OCI-LY3 (cell line): ENCODE results near the gene MAP2.

Experiments used
- H2AFZ ChIP-seq: fragments of 200-600, 300-600 bp; shearing (Covaris generic); 2 replicates; pipeline ENCODE4 v1.6.0; 2014; ENCODE audit warnings: antibody characterized with exemption, low read depth, low read length
- H3K27ac ChIP-seq: fragments of 200-600, 300-600 bp; sonication (generic); 2 replicates; pipeline ENCODE4 v1.5.1; 2014; ENCODE audit warnings: mild to moderate bottlenecking, low read length, moderate library complexity, mixed read lengths
- H3K27me3 ChIP-seq: fragments of 200-600, 300-600 bp; sonication (generic); 2 replicates; pipeline ENCODE4 v1.6.1; 2014; ENCODE audit warnings: low read depth, low read length, mixed read lengths
- H3K36me3 ChIP-seq: fragments of 200-600, 300-600 bp; sonication (generic); replicated peaks from 2 replicates; pipeline ENCODE3; 2014; ENCODE audit warnings: low read depth, low read length, mixed read lengths
- H3K4me1 ChIP-seq: fragments of 300-600, 200-600 bp; sonication (generic); 2 replicates; pipeline ENCODE4 v1.6.1; 2014; ENCODE audit warnings: low read length, mixed read lengths
- H3K4me2 ChIP-seq: fragments of 200-600, 300-600 bp; sonication (generic); 2 replicates; pipeline ENCODE4 v1.6.1; 2014; ENCODE audit warnings: low read length, mixed read lengths
- H3K4me3 ChIP-seq: fragments of 300-600, 200-600 bp; sonication (generic); 2 replicates; pipeline ENCODE4 v1.5.1; 2014; ENCODE audit warnings: antibody characterized with exemption, mild to moderate bottlenecking, low read length, moderate library complexity
- H3K79me2 ChIP-seq: fragments of 300-600, 200-600 bp; shearing (Covaris generic); 2 replicates; pipeline ENCODE4 v1.6.1; 2014; ENCODE audit warnings: mild to moderate bottlenecking, low read length, mixed read lengths
- H3K9ac ChIP-seq: fragments of 300-600, 200-600 bp; shearing (Covaris generic); 2 replicates; pipeline ENCODE4 v1.6.0; 2014; ENCODE audit warnings: mild to moderate bottlenecking, low read length, moderate library complexity
- H3K9me3 ChIP-seq: fragments of 200-600, 300-600 bp; shearing (Covaris generic); 2 replicates; pipeline ENCODE4 v1.6.1; 2014; ENCODE audit warnings: low read length, mixed read lengths; ENCODE audit not compliant: insufficient read depth
- H4K20me1 ChIP-seq: fragments of 200-600, 300-600 bp; sonication (generic); 2 replicates; pipeline ENCODE4 v1.6.1; 2016; ENCODE audit warnings: low read length, mixed read lengths; ENCODE audit not compliant: insufficient read depth
- CTCF ChIP-seq: fragments of 200-600, 300-600 bp; sonication (generic); IDR thresholded peaks from 2 replicates; pipeline ENCODE4 v1.5.1; 2014; ENCODE audit warnings: antibody characterized with exemption, low read length, low read depth
- EZH2phosphoT487 ChIP-seq: fragments of 200-600 bp; shearing (Covaris generic); IDR thresholded peaks from 2 replicates; pipeline ENCODE4 v1.6.1; 2018; ENCODE audit warnings: antibody characterized with exemption, mixed run types, low read depth

Gene MAP2

GRCh38 chr2:209431701-209432100, 7.9 kb downstream of the MAP2 start:
- no peak for TF ChIP-seq CTCF
- no peak for TF ChIP-seq EZH2phosphoT487
- H3K4me2 ChIP-seq = no peak overlapping the region
- H4K20me1 ChIP-seq = no peaks in the 10 kb centered on the region
- no peak overlapping the region for H3K27ac ChIP-seq
- H3K9ac ChIP-seq = no peak overlapping the region
- H3K36me3 ChIP-seq = no peaks in the 10 kb centered on the region
- H3K79me2 ChIP-seq = no peaks in the 10 kb centered on the region
- H3K4me3 ChIP-seq = no peak overlapping the region
- no peak overlapping the region for H2AFZ ChIP-seq
- H3K27me3 ChIP-seq = peaks cover 5% of the 10 kb centered on the region; the same call in 1 of the 2 replicates
- no peaks in the 10 kb centered on the region for H3K9me3 ChIP-seq
- H3K4me1 ChIP-seq = no peaks in the 10 kb centered on the region

GRCh38 chr2:209441541-209441940, 17.7 kb downstream of the MAP2 start:
- TF ChIP-seq CTCF = no peak
- TF ChIP-seq EZH2phosphoT487 = no peak
- no peaks in the 10 kb centered on the region for H3K9me3 ChIP-seq
- no peak overlapping the region for H2AFZ ChIP-seq
- H3K79me2 ChIP-seq = no peaks in the 10 kb centered on the region
- H3K9ac ChIP-seq = no peak overlapping the region
- no peak overlapping the region for H3K4me2 ChIP-seq
- no peak overlapping the region for H3K27ac ChIP-seq
- no peak overlapping the region for H3K4me3 ChIP-seq
- H3K4me1 ChIP-seq = no peaks in the 10 kb centered on the region
- H3K27me3 ChIP-seq = no peaks in the 10 kb centered on the region
- H3K36me3 ChIP-seq = no peaks in the 10 kb centered on the region
- no peaks in the 10 kb centered on the region for H4K20me1 ChIP-seq

GRCh38 chr2:209442939-209443338, 19.1 kb downstream of the MAP2 start:
- Histone ChIP-seq H3K4me2 (no peak overlapping the region), H3K9me3 (no peaks in the 10 kb centered on the region), H3K9ac (no peak overlapping the region), H4K20me1 (no peaks in the 10 kb centered on the region), H3K79me2 (no peaks in the 10 kb centered on the region), H2AFZ (no peak overlapping the region), H3K4me1 (no peaks in the 10 kb centered on the region), H3K4me3 (no peak overlapping the region), H3K36me3 (no peaks in the 10 kb centered on the region), H3K27me3 (no peaks in the 10 kb centered on the region), H3K27ac (no peak overlapping the region)
- TF ChIP-seq EZH2phosphoT487 = no peak
- TF ChIP-seq CTCF = no peak

GRCh38 chr2:209445485-209445884, 21.6 kb downstream of the MAP2 start:
- TF ChIP-seq CTCF = no peak
- TF ChIP-seq EZH2phosphoT487 = no peak
- Histone ChIP-seq H3K27ac (no peak overlapping the region), H3K9me3 (no peaks in the 10 kb centered on the region), H3K4me2 (no peak overlapping the region), H4K20me1 (no peaks in the 10 kb centered on the region), H3K4me3 (no peak overlapping the region), H3K9ac (no peak overlapping the region), H3K36me3 (no peaks in the 10 kb centered on the region), H3K27me3 (no peaks in the 10 kb centered on the region), H3K4me1 (no peaks in the 10 kb centered on the region), H3K79me2 (no peaks in the 10 kb centered on the region), H2AFZ (no peak overlapping the region)
